Activated CD4-positive, alpha-beta T cell treated with anti-CD3 and anti-CD28 coated beads, Interleukin-2, amount 50 U/mL, for 48 hours (primary cell): ENCODE results near the gene MFAP5.
A peak's percentile ranks its signal among the peaks of the same experiment; 100 is the strongest.

Experiments used
- DNase-seq, 2 experiments: peaks; one replicate each; pipeline ENCODE4 v3.0.0-alpha.2; 2020

The MFAP5 gene, protein sequence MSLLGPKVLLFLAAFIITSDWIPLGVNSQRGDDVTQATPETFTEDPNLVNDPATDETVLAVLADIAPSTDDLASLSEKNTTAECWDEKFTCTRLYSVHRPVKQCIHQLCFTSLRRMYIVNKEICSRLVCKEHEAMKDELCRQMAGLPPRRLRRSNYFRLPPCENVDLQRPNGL

DNA sequence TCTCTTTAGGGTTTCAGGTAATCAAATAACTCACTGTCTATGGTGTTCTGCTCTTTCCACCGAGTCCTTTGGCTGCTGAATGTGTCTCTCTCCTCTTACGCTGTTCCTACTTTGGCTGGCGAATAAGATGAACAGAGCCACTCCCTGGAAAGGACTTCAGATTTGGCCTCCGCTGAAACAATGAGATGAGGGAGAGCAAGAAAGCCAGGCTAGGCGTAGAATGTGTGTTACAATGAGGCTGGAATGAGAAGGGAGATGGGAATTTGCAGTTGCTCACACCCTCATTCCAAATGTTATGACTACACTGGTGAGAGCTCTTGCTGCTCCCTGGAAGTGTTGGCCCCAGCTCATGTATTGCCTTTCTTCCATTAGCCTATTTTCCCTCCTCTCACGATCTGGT is at the start of gene MFAP5:
Gene MFAP5, minus strand, starts transcription at position 234 of the 400 bp plus-strand sequence. CDS start 722 bp downstream, outside the sequence.
- DNase-seq: no peak

DNA sequence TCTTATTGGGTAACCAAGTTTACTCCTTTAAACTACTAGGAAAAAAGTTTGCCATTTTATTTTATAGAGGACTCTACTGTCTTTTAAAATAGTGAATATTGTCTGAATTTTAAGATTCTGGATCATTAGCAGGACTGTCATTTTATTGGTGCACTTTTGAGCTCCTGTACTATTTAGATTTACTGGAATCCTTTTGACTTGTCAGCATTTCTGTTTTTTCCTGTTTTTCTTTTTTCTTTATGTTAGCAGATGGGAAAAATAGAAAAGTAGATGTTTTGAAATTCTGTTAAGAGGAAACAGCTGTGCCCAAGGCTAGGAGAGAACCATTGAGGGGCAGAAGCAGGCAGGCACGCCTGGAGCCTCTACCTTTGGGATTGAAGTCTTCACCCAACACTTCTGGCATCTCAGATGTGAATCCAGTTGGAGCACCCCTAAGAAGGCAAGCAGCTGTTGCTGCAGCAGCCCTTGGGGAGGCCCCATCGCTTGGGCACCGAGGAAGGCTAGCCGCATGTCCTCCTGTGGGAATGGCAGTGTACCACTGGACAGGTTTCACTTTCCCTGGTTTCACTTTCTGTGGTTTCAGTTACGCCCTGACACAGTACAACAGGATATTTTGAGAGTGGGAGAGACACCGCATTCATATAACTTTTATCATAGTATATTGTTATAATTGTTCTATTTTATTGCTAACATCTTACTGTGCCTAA is 46.7 kb upstream of the MFAP5 start:
- DNase-seq: no peak

DNA sequence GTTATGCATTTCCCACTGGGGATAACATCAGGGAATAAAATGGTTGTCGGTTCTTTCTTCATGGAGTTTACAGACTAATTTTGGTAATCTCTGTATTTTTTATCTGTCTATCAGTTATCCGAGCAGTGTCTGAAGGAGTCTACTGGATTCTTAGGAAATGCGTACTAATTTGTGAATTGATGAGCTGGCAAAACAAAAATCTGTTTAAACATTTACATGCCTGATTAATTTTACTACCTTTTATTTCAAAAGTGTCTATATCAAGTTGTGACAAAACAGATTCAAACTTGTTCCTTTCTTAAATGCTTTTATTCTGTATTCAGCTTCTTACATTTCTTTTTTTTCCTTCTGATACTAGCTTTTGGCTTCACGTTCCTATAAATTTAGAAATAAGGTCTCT is 39.5 kb upstream of the MFAP5 start:
- DNase-seq: no peak

DNA sequence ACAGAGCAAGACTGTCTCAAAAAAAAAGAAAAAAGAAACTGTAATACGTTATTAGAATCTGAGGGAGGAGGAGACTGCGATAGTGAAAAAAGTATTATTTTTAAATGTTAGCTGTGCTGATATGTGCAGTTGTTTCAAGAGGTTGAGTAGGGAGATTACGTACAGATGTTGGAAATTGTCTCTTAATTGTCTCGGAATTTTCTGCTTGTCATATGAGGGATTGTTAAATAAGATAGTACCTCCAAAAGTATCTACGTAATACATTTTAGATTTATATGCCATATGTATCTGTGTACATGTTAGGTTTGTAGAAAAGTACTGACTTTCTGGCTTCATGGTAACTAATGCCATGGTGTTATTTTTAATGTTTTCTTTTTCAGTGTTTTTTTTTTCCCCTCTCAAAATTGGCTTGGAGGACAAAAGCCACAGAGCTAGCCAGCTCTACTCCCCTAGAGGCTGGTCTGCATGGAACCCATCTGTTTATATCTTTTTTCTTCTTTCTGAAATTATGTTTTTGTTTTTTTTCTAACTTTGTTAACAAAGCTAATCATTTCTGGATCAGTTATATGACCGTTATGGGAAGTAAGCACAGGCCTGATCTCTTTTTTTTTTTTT is 38.5 kb upstream of the MFAP5 start:
- no peak for DNase-seq

DNA sequence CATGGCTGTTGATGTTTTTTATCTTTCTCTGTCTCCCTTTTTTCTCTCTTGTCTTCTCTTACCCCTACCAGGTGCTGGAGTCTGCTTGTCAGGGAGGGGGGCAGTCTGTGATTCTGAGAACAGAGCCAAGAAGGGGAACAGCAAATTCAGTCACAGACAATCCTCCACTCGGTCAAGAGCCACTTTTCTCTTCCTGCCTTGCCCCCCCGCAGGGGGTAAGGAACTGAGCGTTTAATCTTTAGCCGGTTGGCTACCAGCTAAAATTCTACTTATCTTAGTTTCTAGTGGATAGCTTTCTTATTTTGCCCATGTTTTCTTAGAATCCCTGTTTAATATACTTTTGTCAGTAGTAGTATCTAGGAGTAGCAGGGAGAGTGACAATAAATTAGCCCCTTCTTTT is 37.1 kb upstream of the MFAP5 start:
- no peak for DNase-seq

DNA sequence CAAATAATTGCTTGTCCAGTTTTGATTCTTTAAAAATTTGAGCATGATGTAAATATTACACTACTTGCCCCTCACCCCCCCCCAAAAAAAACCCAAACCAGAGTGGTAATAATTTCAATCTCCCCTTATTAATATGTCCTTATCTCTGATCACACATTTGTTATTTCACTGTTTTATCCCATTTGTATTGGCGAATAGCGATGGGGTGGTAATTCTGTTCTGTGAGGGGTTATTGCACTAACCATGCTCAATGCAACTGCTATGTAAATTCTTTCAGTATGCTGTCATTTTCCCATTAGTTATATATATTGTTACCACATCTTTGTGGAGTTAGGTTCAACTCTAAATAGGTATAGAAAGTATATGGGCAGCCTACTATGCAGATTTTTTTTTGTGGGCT is 36.3 kb upstream of the MFAP5 start:
- no peak for DNase-seq

DNA sequence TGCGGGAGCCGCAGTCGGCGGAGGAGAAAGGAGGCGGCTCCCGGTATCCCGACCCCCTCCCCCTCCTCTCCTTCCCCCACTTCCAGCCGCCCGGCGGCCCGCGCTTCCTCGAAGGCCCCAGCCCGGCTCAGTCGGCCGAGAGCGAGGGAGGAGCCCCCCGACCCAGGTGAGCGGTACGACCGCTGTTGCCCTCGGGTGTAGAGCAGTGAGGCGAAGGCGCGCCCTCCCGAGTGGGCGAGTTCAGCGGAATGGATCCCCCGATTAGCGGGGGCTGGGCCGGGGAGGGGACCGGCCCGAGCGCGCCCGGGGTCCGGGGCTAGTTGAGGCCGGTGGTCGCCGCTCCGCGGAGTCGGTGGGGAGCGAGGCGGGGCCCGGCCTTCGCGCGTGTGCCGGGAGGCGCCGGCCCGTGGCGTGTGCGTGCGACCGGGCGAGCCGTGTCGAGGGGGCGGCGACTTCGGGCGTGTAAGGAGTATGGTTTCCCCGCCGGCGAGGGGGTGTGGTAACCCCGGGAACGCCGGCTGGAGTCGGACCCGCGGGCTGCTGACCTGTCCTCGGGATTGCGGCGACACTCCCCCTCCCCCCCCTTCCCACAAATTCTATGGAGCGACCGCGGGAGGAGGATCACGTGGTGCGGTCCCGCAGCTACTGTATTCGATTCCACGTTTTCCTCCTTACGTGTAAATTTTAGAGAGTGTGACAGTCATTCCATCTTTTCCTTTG is 35.7 kb upstream of the MFAP5 start:
- peak; percentile 42 to 48 for DNase-seq

DNA sequence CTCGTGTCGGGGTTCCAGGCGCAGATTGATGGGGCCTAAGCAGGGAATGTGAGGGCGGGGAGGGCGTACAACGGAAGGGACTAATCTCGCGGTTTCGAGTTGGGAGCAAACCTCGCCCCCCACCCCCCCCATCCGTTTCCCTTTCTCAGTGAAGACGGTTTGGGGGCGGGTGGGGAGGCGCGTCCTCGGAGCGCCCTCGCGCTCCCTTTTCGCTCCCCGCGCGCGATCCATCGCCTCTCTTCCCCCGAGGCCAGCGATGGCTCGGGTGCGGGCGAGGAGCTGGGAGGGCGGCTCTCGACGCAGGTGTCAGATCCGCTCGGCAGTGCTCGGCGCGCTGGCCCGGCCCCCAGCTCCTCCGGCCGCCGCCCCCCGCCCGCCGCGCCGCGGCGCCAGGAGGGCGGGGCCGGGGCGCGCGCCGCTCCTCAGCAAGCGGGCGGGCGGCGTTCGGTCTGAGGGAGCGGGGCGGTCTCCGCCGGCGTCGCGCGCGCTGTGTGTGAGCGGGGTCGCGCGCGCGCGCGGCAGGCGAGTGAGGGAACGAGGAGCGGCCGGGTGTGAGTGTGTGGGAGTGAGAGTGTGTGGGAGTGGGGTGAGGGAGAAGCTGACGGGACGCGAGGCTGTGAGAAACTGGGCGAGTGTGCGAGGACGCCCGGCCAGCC is 35.0 kb upstream of the MFAP5 start, which contains the start of gene RIMKLB:
Gene RIMKLB, plus strand, starts transcription at position 516 of the 656 bp plus-strand sequence. CDS start 15,876 bp downstream, outside the sequence.
- DNase-seq: peak; percentile 67 to 74

DNA sequence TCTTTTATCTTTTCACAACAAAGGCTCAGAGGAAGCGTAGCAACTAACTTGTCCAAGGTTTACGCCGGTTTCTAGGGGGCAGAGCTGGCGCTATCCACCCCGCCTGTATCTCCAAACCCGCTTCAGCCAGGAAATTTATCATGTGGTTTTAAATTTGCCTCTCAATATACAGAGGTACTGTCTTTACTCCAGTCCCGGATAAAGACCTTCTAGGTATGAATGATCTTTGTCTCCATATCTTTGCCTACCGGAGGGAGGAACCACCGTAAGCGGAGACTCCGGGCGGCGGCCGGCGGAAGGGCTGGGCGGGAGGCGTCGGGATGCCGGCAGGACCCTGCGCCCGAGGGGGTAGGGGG is 34.5 kb upstream of the MFAP5 start:
- DNase-seq: no peak

DNA sequence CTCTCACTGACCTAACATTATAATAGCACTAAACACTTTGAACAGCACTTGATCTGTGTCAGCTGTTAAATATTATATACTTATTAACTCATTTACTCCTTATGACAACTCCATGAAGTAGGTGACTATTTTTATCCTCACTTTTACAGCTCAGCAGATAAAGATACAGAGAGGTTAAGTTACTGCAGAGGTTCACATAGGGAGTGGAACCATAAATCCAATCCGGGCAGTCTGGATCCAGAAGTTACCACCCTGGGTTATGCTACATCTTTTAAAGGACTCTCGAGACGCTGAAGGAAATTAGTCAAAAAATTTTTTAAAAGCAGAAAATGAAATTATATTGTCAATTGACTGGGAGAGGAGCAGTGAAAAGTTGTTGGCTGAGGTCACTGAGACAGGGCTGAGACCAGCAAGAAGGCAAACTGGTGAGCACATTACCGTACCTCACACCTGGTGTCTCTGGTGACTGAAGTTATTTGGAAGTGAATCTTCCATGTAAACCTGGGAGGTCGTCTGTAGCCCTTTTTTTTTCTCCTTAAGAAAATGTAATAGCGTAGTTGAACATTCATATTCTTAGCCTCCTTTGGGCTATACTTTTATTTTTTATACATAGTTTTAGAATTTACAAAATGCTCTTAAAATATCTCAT is 33.9 kb upstream of the MFAP5 start:
- no peak for DNase-seq

DNA sequence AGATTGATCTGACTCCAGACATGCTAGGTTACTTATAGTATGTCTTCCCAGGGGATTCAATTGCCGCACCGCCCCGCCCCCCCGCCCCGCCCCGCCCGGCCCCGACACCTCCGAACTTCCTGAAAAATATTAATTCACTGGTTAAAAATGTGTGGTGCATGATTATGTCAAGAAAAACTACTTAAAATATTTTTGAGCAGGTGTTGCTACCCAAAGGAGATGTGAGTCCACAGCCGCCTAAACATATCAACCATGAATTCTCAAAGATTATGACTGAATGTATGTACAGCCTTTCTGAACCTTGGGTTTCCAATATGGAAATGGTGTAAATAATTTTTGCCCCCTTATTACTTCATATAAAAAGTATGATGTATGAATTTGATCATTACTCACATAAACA is 32.5 kb upstream of the MFAP5 start:
- DNase-seq: no peak

DNA sequence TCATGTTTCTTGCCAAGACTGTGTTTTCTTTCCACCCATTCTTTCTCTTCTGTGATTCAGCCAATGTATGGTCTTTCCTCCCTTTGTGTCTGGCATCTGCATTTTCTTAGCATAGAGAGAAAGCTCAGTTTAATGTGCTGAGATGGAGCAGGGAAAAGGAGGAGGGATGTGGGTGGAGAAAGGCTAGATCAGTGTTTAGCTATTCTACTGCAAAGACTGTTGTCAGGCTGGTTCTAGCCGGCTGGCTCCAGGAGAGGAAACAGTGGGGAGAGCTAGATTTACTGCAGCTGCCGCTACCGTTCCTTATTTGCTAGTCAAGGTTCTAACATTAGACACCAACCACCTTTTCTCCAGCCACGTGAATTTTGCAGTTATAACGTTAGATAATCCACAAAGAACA is 29.9 kb upstream of the MFAP5 start:
- DNase-seq: no peak

DNA sequence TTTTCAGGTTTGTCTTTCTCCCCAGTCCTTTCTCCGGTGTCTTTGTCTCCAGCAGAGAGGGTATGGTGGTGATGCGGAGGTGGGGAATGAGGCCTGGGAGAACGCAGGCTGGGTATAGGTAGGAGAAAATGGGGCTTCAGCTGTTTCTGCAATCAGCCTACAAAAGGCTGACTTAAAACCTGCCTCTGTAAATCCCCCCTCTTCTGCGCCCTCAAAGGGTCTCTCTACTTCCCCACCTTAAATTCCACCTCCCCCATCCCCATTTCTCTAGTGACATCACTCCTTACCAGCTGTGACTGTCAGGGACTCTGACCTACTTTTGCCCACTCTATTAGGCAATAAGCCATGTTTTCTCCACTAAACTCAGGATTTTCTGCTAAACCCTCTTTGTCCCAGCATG is 27.1 kb upstream of the MFAP5 start:
- DNase-seq: no peak

DNA sequence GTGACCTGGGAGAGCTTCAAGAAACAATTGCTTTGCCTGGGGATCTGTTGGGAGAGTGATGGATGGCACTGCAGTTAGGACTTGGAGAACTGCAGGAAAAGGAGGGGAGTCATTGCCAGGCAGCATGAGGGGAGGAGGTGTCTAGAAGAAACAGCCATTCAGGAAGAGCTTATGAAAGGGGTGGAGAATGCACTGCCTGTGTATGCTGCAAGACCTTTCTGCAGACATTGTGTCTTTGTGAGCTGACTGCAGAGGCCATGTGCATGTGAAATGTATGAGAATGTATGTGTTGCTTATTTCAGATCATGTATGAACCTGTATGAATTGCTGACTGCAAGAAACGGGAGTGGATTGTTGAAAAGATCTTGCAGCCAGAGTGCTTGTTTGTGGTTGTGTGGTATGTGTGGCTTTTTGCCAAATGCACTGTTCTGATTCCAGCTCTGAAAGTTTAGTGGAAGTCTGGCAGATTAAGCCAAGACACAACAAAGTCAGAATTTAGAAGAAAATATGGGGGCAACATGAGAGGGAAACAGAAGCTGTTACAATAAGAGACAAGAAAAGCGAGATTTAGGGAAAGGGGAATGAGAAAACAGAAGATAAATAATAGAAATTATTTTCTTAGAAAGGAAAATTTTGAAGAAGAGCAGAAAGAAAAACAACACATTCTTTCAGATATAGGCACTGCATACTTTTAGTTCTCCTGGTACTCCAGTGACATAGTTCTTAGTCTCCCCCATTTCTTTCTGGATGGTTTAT is 25.4 kb upstream of the MFAP5 start:
- no peak for DNase-seq

DNA sequence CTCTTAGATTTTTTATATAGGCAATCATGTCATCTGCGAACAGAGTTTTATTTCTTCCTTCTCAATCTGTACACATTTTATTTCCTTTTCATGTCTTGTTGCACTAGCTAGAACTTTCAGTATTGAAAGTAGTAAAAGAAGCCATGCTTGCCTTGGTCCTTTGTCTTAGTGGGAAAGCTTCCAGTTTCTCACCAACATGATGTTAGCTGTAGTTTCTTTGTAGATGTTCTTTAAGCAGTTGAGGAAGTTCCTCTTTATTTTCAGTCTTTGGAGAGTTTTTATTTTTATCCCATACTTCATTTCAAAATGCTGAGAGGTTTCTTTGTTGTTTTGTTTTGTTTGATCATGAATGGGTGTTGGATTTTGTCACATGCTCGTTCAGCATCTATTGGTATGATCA is 22.4 kb upstream of the MFAP5 start:
- DNase-seq: no peak

DNA sequence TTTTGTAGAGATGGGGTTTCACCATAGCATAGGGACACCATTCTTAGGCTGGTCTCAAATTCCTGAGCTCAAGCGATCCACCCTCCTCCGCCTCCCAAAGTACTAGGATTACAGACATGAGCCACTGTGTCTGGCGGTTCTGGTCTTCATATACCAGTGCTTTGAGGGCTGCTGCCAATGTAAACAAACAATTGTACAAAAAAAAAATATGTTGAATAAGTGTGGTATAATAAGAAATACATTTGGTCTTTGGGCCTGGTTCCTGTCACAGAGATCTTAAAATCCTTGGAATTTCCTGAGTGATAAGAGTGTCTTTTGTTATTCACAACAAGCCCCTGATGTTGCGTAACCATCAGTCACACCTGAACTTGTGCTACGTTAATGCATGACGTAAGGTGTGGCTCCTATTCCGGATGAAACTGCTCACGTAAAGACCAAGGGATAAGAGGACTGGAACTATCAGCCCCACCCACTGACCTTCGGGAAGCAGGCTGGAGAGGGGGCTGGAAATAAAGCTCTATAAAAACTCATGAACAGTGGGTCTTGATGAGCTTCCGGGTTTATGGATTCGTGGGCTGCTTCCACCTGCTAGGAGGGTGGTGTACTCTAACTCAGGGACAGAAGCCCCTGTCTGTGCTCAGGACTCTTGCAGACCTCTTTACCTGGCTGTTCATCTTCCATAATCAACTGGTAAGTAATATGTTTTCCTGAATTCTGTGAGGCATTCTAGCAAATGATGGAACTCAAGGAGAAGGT is 18.7 kb upstream of the MFAP5 start:
- DNase-seq: no peak

DNA sequence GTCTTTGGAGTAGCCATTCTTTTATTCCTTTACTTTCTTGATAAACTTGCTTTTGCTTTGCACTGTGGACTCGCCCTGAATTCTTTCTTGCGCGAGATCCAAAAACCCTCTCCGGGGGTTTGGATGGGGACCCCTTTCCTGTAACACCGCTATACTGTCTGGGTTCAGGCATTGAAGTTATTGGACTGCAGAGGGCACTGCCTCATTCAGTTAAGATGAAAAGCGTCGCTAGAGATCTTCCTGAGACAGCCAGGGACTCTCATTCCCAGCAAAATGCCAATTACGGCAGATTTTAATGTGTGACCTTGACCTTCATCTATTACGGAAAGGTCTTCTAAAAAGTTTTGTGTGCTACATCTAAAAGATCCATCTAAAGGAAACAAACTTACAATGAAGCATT is 17.9 kb upstream of the MFAP5 start:
- DNase-seq: no peak

DNA sequence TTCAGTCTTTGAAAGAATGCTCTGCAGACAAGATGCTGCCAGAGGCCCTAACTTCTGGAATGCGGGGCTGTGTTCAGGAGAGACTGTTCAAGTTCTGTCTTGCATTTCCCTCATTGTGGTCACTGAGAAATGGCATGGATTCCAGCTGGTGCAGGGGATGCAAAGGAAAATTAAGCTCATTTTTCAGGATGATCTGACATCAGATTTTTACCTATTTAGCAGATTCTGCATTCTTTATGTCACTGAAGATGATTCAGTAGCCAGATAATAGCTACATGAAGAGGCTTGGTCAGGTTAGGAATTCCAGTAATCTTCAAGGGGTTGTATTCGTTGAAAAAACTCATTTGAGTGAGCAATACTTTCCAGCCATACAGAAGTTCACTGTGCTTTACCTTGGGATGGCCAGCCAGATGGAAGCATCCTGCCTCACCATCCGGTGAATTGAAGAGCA is 16.1 kb upstream of the MFAP5 start:
- no peak for DNase-seq

DNA sequence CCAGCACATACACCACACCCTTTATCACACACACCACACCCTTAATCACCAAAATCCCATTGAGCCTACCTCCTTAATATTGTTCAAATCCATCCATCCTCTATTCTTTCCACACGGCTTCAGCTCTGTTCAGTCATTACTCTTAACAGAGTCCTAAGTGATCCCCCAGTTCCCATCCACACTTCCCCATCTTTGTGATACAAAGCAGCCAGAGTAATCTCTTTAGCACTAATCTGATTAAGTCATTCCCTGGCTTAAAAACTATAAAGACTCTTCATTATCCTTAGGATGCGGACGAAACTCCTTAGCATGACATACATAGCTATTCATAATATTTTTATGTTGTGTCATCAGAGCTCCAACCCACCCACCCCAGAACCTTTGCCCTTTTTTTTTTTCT is 14.7 kb upstream of the MFAP5 start:
- no peak for DNase-seq

DNA sequence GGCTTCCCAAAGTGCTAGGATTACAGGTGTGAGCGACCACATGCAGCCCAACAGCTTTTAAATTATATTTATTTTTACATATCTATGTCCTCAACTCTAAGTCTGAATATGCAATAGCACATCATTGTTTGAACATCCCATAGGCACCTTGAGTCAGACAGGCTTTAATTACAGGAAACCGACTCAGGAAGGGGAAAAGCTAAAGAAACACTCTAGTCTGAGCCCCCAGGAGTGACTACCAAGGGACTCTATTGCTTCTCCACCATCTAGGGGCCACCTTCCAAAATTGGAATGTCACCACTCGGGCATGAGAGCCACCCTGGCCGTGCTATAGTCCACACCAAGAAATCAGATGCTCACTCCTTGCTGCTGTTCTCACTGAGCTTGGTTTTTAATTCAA is 14.0 kb upstream of the MFAP5 start:
- DNase-seq: no peak

DNA sequence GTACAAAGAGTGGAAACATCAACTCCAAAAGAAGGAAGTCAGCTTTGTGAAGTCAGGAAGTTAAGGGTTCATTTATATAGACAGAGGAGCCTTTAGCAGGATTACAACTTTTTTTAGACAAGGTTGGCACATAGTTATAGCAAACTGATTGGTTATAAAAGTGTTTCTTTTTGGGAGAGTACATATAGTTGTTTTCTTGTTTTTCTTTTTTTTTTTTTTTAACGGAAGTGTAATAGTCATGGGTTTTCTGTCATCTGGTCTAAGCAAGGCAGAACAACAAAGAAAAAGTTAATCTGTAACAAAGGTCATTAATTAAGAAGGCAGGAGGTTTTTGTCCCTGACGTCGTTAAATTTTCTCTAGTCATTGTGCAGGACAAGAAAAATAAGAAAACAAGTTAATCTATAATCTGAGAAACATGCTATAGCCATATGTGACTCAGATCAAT is 13.0 kb upstream of the MFAP5 start:
- DNase-seq: no peak
